Transverse colon (tissue), 4 donors: ENCODE measurements around the gene ZPBP2.

Experiments
- CTCF ChIP-seq, 5 experiments: fragments of 200-600 bp in 3 of 5; fragments of 450-650 bp in 2 of 5; sonication (generic) in 3 of 5; IDR thresholded peaks; 1 replicate in 2 of 5; 2 replicates in 3 of 5; pipeline ENCODE4 v1.5.1; 2016 to 2017; ENCODE audit warnings: antibody characterized with exemption in 5 of 5, inconsistent platforms in 3 of 5, mild to moderate bottlenecking in 2 of 5, moderate library complexity in 1 of 5
- EP300 ChIP-seq: sonication (generic); formaldehyde crosslinking; IDR thresholded peaks from one replicate; pipeline ENCODE4 v1.6.1; 2017; ENCODE audit warnings: antibody characterized with exemption, low read depth
- POLR2A ChIP-seq: fragments of 450-650 bp; IDR thresholded peaks from one replicate; pipeline ENCODE4 v1.6.1; 2016; ENCODE audit warnings: antibody characterized with exemption, mild to moderate bottlenecking, moderate library complexity
- POLR2AphosphoS5 ChIP-seq, 3 donors: sonication (generic); formaldehyde crosslinking; IDR thresholded peaks; one replicate each; pipeline ENCODE4 v1.6.1; 2016; ENCODE audit warnings: antibody characterized with exemption in 3 of 3

GRCh38 chr17:39913989-39914388 is 46.0 kb downstream of the ZPBP2 start:
- TF ChIP-seq POLR2AphosphoS5 (IDR thresholded peaks at IDR 0.05) (no peak), EP300 (no peak), CTCF (IDR thresholded peaks at IDR 0.05) (no peak), POLR2A (no peak)
